ENCODE data around the gene COL18A1.

Gene COL18A1

DNA sequence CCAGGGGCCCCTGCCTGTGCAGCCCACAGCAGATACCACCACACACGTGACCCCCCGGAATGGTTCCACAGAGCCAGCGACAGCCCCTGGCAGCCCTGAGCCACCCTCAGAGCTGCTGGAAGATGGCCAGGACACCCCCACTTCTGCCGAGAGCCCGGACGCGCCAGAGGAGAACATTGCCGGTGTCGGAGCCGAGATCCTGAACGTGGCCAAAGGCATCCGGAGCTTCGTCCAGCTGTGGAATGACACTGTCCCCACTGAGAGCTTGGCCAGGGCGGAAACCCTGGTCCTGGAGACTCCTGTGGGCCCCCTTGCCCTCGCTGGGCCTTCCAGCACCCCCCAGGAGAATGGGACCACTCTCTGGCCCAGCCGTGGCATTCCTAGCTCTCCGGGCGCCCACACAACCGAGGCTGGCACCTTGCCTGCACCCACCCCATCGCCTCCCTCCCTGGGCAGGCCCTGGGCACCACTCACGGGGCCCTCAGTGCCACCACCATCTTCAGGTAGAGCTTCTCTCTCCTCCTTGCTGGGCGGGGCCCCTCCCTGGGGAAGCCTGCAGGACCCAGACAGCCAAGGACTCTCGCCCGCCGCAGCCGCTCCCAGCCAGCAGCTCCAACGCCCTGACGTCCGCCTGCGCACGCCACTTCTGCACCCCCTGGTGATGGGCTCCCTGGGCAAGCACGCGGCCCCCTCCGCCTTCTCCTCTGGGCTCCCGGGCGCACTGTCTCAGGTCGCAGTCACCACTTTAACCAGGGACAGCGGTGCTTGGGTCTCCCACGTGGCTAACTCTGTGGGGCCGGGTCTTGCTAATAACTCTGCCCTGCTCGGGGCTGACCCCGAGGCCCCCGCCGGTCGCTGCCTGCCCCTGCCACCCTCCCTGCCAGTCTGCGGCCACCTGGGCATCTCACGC, 51.0 kb downstream of the COL18A1 start:
- no peaks in the 10 kb centered on the region for H3K4me1 Mint-ChIP-seq
- H3K27ac Mint-ChIP-seq, result no peak overlapping the region
- DNase-seq, result no peak
- H3K36me3 Mint-ChIP-seq, result no peaks in the 10 kb centered on the region
- no peak for ATAC-seq (replicated peaks)
- H3K9me3 Mint-ChIP-seq, result no peaks in the 10 kb centered on the region
- no peak overlapping the region for H3K4me3 Mint-ChIP-seq
- H3K27me3 Mint-ChIP-seq, result peaks cover 0 to 3% of the 10 kb centered on the region in 2 donors

- H3K27ac Mint-ChIP-seq, result no peak overlapping the region
- no peaks in the 10 kb centered on the region for H3K36me3 Mint-ChIP-seq
- H3K9me3 Mint-ChIP-seq, result peaks cover 3% of the 10 kb centered on the region in 2 donors
- DNase-seq, result no peak
- H3K4me1 Mint-ChIP-seq, result no peaks in the 10 kb centered on the region
- H3K4me3 Mint-ChIP-seq, result no peak overlapping the region
- H3K27me3 Mint-ChIP-seq, result peaks cover 0 to 3% of the 10 kb centered on the region in 2 donors
- ATAC-seq (replicated peaks), result no peak
Observed at GRCh38 chr21:45456584-45457160, 51.7 kb downstream of the COL18A1 start.

- Mint-ChIP-seq H3K4me3 (no peak overlapping the region), H3K9me3 (peaks cover 6 to 10% of the 10 kb centered on the region in 2 donors), H3K27ac (no peak overlapping the region), H3K36me3 (no peaks in the 10 kb centered on the region), H3K4me1 (no peaks in the 10 kb centered on the region), H3K27me3 (peaks cover 1 to 6% of the 10 kb centered on the region in 2 donors)
- DNase-seq (no peak), ATAC-seq (replicated peaks) (no peak)
Observed at GRCh38 chr21:45457161-45457831, 52.3 kb downstream of the COL18A1 start.

DNA sequence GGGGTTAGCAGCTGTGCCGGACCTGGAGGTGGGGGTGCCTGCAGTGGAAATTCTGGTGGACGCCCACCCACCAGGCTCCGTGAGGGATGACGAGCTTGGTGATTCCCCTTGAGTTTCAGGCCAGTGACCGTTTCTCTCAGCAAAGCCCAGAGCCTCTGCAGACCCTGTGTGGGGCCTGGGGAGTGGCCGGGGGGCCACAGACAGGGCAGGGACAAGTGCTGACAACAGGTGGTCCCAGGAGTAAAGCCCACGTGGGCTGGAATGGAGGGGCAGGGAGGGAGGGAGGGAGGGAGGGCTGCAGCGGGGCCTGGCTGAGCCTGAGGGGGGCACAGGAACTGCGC, 52.8 kb downstream of the COL18A1 start:
- Mint-ChIP-seq H3K27ac (no peak overlapping the region), H3K9me3 (peaks cover 11 to 15% of the 10 kb centered on the region in 2 donors), H3K4me3 (no peak overlapping the region), H3K4me1 (no peaks in the 10 kb centered on the region), H3K27me3 (peaks cover 6 to 9% of the 10 kb centered on the region in 2 donors), H3K36me3 (no peaks in the 10 kb centered on the region)
- no peak for DNase-seq
- ATAC-seq (replicated peaks), result no peak

GRCh38 chr21:45458281-45459170, 53.6 kb downstream of the COL18A1 start:
- Mint-ChIP-seq H3K27me3 (peaks cover 8 to 9% of the 10 kb centered on the region in 2 donors), H3K9me3 (peaks cover 14 to 16% of the 10 kb centered on the region in 2 donors), H3K4me1 (no peaks in the 10 kb centered on the region), H3K27ac (no peak overlapping the region), H3K36me3 (peaks cover 0 to 2% of the 10 kb centered on the region in 2 donors), H3K4me3 (no peak overlapping the region)
- DNase-seq (no peak), ATAC-seq (replicated peaks) (no peak)

DNA sequence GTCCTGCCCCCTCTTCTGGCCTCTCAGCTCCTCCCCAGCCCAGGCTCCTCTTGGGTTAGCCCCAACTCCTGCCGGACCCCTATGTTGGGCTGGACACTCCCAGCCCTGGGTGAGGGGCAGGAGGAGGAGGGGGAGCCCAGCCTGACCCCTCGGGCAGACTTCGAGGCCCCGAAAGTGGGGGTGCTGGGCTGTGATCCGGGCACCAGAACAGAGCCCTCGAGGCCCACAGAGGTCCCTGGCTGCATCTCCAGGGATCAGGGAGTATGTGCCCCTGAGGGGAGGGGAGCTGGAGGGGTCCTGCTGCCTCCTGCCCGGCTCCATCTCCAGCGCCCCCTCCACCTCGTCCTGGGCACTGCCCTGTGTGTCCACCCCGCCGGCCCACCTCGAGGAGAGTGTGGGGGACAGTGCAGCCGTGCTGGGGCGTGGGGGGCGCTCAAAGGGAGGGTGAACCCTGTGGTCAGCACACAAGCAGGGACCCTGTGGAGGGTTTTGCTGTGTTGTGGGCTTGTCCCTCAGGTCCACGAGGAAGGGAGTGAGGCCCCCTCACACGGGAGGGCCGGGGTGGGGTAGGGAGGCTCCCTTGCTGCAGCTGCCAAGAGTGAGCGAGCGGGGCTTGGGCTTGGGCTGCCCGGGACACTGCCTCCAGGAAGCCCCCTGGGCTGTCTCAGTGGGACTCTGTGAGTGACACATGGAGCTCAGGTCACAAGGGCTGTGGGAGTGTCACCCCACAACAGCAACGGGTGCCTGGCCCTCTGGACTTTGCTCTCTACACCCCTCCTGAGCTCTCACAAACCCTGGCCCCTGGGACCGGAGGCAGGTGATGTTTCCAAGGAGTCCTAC, 54.4 kb downstream of the COL18A1 start:
- H3K9me3 Mint-ChIP-seq, result peaks cover 14 to 16% of the 10 kb centered on the region in 2 donors
- H3K36me3 Mint-ChIP-seq, result peaks cover 0 to 3% of the 10 kb centered on the region in 2 donors
- DNase-seq (no peak), ATAC-seq (replicated peaks) (no peak)
- H3K4me1 Mint-ChIP-seq, result no peaks in the 10 kb centered on the region
- H3K4me3 Mint-ChIP-seq, result no peak overlapping the region
- H3K27me3 Mint-ChIP-seq, result peaks cover 8 to 9% of the 10 kb centered on the region in 2 donors
- no peak overlapping the region for H3K27ac Mint-ChIP-seq

DNA sequence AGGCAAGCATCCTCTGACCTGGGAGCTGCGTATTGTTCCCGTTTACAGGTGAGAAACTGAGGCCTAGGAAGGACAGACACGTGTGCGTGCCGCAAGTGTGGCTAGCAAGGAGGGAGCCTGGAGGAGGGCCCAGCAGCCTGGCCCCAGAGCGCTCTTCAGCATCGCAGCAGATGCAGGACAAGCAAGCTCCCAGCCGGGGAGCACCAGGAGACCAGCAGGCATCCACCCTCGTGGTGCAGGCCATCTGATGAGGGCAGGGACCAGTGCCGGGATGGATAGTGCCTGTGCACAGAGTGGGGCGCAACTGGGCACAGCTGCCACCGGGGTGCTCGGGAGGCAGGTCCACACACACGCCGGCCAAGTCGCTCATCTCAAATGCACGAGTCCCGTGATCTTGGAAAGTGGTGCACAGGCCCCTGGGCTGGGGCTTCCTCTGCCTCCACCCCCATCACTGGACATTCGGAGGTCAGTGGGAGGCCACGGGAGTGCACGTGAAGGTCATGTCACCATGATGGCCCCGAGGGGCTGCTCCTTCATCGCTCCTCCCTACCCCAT, 55.1 kb downstream of the COL18A1 start:
- peaks cover 0 to 3% of the 10 kb centered on the region in 2 donors for H3K36me3 Mint-ChIP-seq

DNA sequence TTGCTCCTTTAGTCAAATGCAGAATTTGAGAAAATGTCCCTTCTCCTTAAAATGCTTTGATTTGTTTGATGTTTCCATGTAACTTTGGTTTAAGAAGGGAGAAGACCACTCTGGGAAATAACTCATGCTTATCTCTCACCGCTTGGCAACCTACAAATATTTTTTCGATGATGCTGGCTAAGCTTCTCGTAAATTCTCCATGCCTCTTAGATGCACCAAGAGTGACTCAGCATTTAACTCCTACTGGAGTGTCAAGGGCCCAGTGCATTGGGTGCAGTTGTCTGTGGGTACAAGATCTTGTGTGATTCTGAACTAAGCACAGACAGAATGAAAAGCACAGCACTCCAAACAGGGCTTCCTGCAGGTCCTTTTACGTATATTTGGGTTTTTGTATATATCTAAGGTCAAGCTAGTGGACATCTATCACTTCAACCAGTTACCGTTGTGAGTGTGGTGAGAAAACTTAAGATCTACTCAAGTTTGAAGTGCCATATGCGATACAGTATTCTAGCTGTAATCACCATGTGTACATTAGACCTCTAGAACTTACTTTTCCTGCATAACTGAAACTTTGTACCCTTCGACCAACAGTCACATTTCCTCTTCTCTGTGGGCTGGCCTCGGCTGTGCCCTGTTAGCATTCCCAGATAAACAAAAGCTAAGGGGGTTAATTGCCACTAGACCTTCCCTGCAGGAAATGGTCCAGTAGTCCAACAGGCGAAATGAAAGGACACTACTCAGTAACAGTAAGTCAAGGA, 55.8 kb downstream of the COL18A1 start:
- H3K36me3 Mint-ChIP-seq, result peaks cover 0 to 3% of the 10 kb centered on the region in 2 donors
- no peak overlapping the region for H3K27ac Mint-ChIP-seq
- ATAC-seq (replicated peaks) (no peak), DNase-seq (no peak)
- H3K9me3 Mint-ChIP-seq, result peaks cover 14 to 16% of the 10 kb centered on the region in 2 donors
- H3K4me3 Mint-ChIP-seq, result no peak overlapping the region
- H3K4me1 Mint-ChIP-seq, result peaks cover 4 to 8% of the 10 kb centered on the region in 2 donors
- peaks cover 20 to 22% of the 10 kb centered on the region in 2 donors for H3K27me3 Mint-ChIP-seq

More for the DNA sequence above, 55.1 kb downstream of the COL18A1 start:
- DNase-seq (no peak), ATAC-seq (replicated peaks) (no peak)
- Mint-ChIP-seq H3K27me3 (peaks cover 13 to 15% of the 10 kb centered on the region in 2 donors), H3K9me3 (peaks cover 14 to 16% of the 10 kb centered on the region in 2 donors), H3K4me3 (no peak overlapping the region), H3K4me1 (peaks cover under 1 to 3% of the 10 kb centered on the region in 2 donors), H3K27ac (no peak overlapping the region)

DNA sequence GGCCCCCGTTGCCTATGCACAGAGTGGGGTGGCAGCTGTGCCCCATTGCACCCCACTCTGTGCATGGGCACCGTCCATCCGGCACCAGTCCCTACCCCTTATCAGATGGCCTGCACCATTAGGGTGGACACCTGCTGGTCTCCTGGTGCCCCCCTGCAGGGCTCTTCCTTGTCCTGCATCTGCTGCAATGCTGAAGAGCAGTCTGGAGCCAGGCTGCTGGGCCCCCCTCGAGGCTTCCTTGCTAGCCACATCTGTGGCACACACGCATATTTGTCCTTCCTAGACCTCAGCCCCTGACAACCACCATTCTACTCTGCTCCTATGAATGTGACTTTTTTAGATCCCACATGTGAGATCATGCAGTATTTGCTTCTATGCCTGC, 56.4 kb downstream of the COL18A1 start:
- ATAC-seq (replicated peaks) (no peak), DNase-seq (no peak)
- Mint-ChIP-seq H3K27me3 (peaks cover 24 to 26% of the 10 kb centered on the region in 2 donors), H3K27ac (no peak overlapping the region), H3K4me3 (no peak overlapping the region), H3K4me1 (peaks cover 4 to 8% of the 10 kb centered on the region in 2 donors), H3K36me3 (peaks cover 0 to 3% of the 10 kb centered on the region in 2 donors), H3K9me3 (peaks cover 14 to 16% of the 10 kb centered on the region in 2 donors)

DNA sequence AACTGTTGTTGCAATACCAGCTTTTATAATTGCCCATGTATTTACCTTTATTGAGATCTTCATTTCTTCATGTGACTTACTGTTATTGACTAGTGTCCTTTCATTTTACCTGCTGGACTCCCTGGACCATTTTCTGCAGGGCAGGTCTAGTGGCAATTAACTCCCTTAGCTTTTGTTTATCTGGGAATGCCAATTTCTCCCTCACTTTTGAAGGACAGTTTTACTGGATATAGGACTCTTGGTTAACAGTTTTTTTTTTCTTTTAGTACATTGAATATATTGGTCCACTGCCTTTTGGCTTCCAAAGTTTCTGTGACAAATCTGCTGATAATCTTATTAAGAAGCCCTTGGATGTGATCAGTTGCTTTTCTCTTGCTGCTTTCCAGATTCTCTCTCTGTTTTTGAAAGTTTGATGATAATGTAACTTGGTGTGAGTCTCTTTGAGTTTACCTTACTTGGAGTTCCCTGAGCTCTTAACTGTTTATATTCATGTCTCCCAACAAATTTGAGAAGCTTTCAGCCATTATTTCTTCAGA, 56.9 kb downstream of the COL18A1 start:
- ATAC-seq (replicated peaks), result no peak
- DNase-seq, result no peak
- peaks cover 14 to 16% of the 10 kb centered on the region in 2 donors for H3K9me3 Mint-ChIP-seq
- peaks cover 26 to 29% of the 10 kb centered on the region in 2 donors for H3K27me3 Mint-ChIP-seq
- H3K36me3 Mint-ChIP-seq, result peaks cover 0 to 3% of the 10 kb centered on the region in 2 donors
- H3K4me1 Mint-ChIP-seq, result peaks cover 4 to 8% of the 10 kb centered on the region in 2 donors
- no peak overlapping the region for H3K4me3 Mint-ChIP-seq
- no peak overlapping the region for H3K27ac Mint-ChIP-seq

DNA sequence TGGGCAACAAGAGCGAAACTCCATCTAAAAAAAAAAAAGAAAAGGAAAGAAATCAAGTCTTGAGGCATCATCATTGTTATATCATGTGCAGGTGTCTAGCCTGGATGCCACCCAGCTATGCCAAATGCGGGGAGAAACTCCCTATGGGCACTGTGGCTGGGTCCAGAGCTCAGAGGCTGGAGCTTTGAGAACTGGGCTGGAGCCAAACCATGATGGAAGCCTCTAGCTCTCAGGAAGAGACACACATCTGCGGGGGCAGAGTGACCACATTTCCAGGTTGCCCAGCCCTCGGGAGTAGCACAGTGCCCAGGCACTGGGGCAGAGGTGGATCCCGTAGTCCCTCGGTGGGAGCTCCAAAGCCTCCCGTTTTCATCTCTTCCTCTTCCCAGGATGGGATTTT, 58.9 kb downstream of the COL18A1 start:
- Mint-ChIP-seq H3K27me3 (peaks cover 29 to 35% of the 10 kb centered on the region in 2 donors), H3K27ac (no peak overlapping the region)
- no peak for ATAC-seq (replicated peaks)

GRCh38 chr21:45464309-45464708, 59.3 kb downstream of the COL18A1 start:
- Mint-ChIP-seq H3K4me3 (no peak overlapping the region), H3K36me3 (peaks cover 0 to 3% of the 10 kb centered on the region in 2 donors), H3K27ac (no peak overlapping the region), H3K27me3 (peaks cover 29 to 35% of the 10 kb centered on the region in 2 donors), H3K9me3 (peaks cover 14 to 16% of the 10 kb centered on the region in 2 donors), H3K4me1 (peaks cover 4 to 8% of the 10 kb centered on the region in 2 donors)
- ATAC-seq (replicated peaks) (no peak), DNase-seq (no peak)

More for the DNA sequence above, 58.9 kb downstream of the COL18A1 start:
- no peak overlapping the region for H3K4me3 Mint-ChIP-seq
- peaks cover 14 to 16% of the 10 kb centered on the region in 2 donors for H3K9me3 Mint-ChIP-seq
- no peak for DNase-seq
- peaks cover 4 to 8% of the 10 kb centered on the region in 2 donors for H3K4me1 Mint-ChIP-seq
- H3K36me3 Mint-ChIP-seq, result peaks cover 0 to 3% of the 10 kb centered on the region in 2 donors

All from stimulated activated naive B cell treated with anti-CD40 and anti-IgM and Interleukin-4, amounts not matched to agents 10 μg/mL and 1 μg/mL and 100 μg/mL, for 72 hours (primary cell).